ENCODE results near the gene UNKL.
A peak's percentile ranks its signal among the peaks of the same experiment; 100 is the strongest.

The UNKL gene

GRCh38 chr16:1348926-1349325, 65.6 kb downstream of the UNKL start:
- no peak for DNase-seq

GRCh38 chr16:1348441-1348840, 66.1 kb downstream of the UNKL start:
- DNase-seq, result no peak

- DNase-seq, result no peak
These were observed 66.5 kb downstream of the UNKL start for GRCh38 chr16:1347962-1348361.

- DNase-seq, result no peak
These were observed 67.1 kb downstream of the UNKL start for GRCh38 chr16:1347286-1347855.

GRCh38 chr16:1346422-1347285, 67.8 kb downstream of the UNKL start:
- DNase-seq, result no peak

- DNase-seq, result no peak
These were observed 68.7 kb downstream of the UNKL start for GRCh38 chr16:1345651-1346421.

GRCh38 chr16:1345087-1345486, 69.4 kb downstream of the UNKL start:
- DNase-seq, result no peak

- DNase-seq, result no peak
These were observed 70.0 kb downstream of the UNKL start for GRCh38 chr16:1344499-1344898.

GRCh38 chr16:1343428-1344242, 70.9 kb downstream of the UNKL start:
- no peak for DNase-seq

GRCh38 chr16:1342526-1343427, 71.7 kb downstream of the UNKL start:
- peak; percentile 99 for DNase-seq

- no peak for DNase-seq
These were observed 72.7 kb downstream of the UNKL start for GRCh38 chr16:1341495-1342420.

- no peak for DNase-seq
These were observed 73.6 kb downstream of the UNKL start for GRCh38 chr16:1340730-1341494.

- DNase-seq, result no peak
These were observed 75.4 kb downstream of the UNKL start for GRCh38 chr16:1338855-1339675.

GRCh38 chr16:1338119-1338730, 76.3 kb downstream of the UNKL start:
- peak; percentile 49 for DNase-seq

- DNase-seq, result no peak
These were observed 77.0 kb downstream of the UNKL start for GRCh38 chr16:1337486-1337885.

- no peak for DNase-seq
These were observed 77.9 kb downstream of the UNKL start for GRCh38 chr16:1336619-1337018.

- DNase-seq, result no peak
These were observed 78.5 kb downstream of the UNKL start for GRCh38 chr16:1335996-1336395.

GRCh38 chr16:1335211-1335971, 79.1 kb downstream of the UNKL start:
- no peak for DNase-seq

Data from hematopoietic multipotent progenitor cell treated with erythropoietin and hydrocortisone succinate and interleukin-3 and kit ligand, for 4 days (in vitro differentiated cells).